ENCODE measurements around the gene MCU. TPM values are rescaled to one million over a fixed set of nuclear protein-coding genes. Genes with fewer than 3 reads are reported as not detected.

The MCU gene
- total and polyA plus RNA-seq, 2 of the 8 experiments (the other 6 are each of a cell fraction or from before 2014, with no cell fraction given): 51.6 to 62.2 TPM

GRCh38 chr10:72879245-72879644, 187.3 kb downstream of the MCU start:
- Histone ChIP-seq H3K56ac (replicated peaks; ENCODE audit: insufficient read length, low read depth, low read length) (no peak overlapping the region), H3K14ac (ENCODE audit: insufficient read length) (no peak overlapping the region), H3K27ac (ENCODE audit: low read depth, low read length) (no peak overlapping the region), H4K8ac (ENCODE audit: extremely low read depth, insufficient read depth, low read length) (no peak overlapping the region), H2AK5ac (ENCODE audit: low read depth, low read length) (no peak overlapping the region), H3K36me3 (ENCODE audit: control insufficient read depth in 2 of 4, insufficient read depth in 4 of 4, low read length in 3 of 4) (peaks cover 0 to 23% (median 2%) of the 10 kb centered on the region in 4 experiments; a peak in 4 of 8 replicates), H2BK120ac (replicated peaks; ENCODE audit: low read depth, low read length) (no peak overlapping the region), H3K9me3 (ENCODE audit: insufficient read depth in 2 of 2, low read depth in 1 of 2, low read length in 1 of 2) (no peaks in the 10 kb centered on the region), H2BK15ac (ENCODE audit: low read length) (no peak overlapping the region), H3K27me3 (replicated peaks in 1 of 4; ENCODE audit: control insufficient read depth in 3 of 4, extremely low read depth in 1 of 4, insufficient read depth in 3 of 4, low read length in 3 of 4) (no peaks in the 10 kb centered on the region), H3K18ac (ENCODE audit: extremely low read depth, low read length) (no peak overlapping the region), H4K20me1 (replicated peaks in 1 of 2; ENCODE audit: control insufficient read depth in 1 of 2, insufficient read depth in 2 of 2, low read length in 2 of 2) (no peaks in the 10 kb centered on the region), H3K23me2 (ENCODE audit: low read depth, low read length) (no peaks in the 10 kb centered on the region), H2BK20ac (ENCODE audit: low read length) (no peak overlapping the region), H2BK12ac (ENCODE audit: low read depth, low read length) (no peak overlapping the region), H4K91ac (replicated peaks; ENCODE audit: insufficient read length, low read length) (no peak overlapping the region), H2BK5ac (ENCODE audit: low read depth, low read length) (no peak overlapping the region), H4K5ac (ENCODE audit: insufficient read length, low read depth, low read length) (no peak overlapping the region), H3K4me1 (replicated peaks in 1 of 4; ENCODE audit: control insufficient read depth in 3 of 4, insufficient read depth in 4 of 4, low read length in 3 of 4) (no peaks in the 10 kb centered on the region), H3K79me2 (ENCODE audit: control insufficient read depth in 1 of 2, insufficient read depth in 2 of 2, low read length in 2 of 2) (no peaks in the 10 kb centered on the region), H3K9ac (replicated peaks in 1 of 4; ENCODE audit: extremely low read depth in 1 of 4, low read depth in 3 of 4, low read length in 3 of 4) (no peak overlapping the region), H3K79me1 (ENCODE audit: low read depth, low read length) (no peaks in the 10 kb centered on the region), H3K23ac (ENCODE audit: insufficient read length) (no peak overlapping the region), H2AFZ (ENCODE audit: low read length) (no peak overlapping the region), H3K4me2 (ENCODE audit: insufficient read depth in 1 of 2, low read depth in 2 of 2, low read length in 2 of 2) (no peak overlapping the region), H3K4me3 (ENCODE audit: extremely low read depth in 1 of 4, insufficient read depth in 2 of 4, low read depth in 3 of 4, low read length in 4 of 4) (no peak overlapping the region), H3K4ac (replicated peaks; ENCODE audit: insufficient read length, low read depth, low read length) (no peak overlapping the region)
- CTCF ChIA-PET (ENCODE audit: partially characterized antibody): no interaction called here
- FAIRE-seq (no peak), DNase-seq (ENCODE audit: low read depth in 1 of 2, low spot score in 2 of 2) (no peak)
- POLR2A ChIA-PET (ENCODE audit: partially characterized antibody): no interaction called here
- WGBS, 2 experiments (ENCODE audit: extremely low coverage in 1 of 2, insufficient coverage in 1 of 2, insufficient read length in 1 of 2, insufficient replicate concordance in 2 of 2, low coverage in 1 of 2, low lambda C conversion rate in 2 of 2, missing lambda C conversion rate in 1 of 2): 96% methylated on average over 2 of the region's 2 CpGs; no CpG with 5 or more reads in 1 of the 2 experiments
- TF ChIP-seq ATF3 (IDR thresholded peaks at IDR 0.05; ENCODE audit: insufficient read depth, low read depth, low read length) (no peak), MAX (IDR thresholded peaks at IDR 0.05) (no peak), CTBP2 (IDR thresholded peaks at IDR 0.05; ENCODE audit: borderline replicate concordance, insufficient read depth, insufficient read length, low read length) (no peak), RAD21 (IDR thresholded peaks at IDR 0.05 in 1 of 2, conservative IDR thresholded peaks at IDR 0.05 in 1 of 2; ENCODE audit: low read depth in 2 of 2, low read length in 2 of 2) (no peak), NRF1 (IDR thresholded peaks at IDR 0.05; ENCODE audit: low read depth, low read length) (no peak), SIRT6 (IDR thresholded peaks at IDR 0.05; ENCODE audit: low read length) (no peak), JUN (IDR thresholded peaks at IDR 0.05; ENCODE audit: low read depth, low read length) (no peak), KDM5A (IDR thresholded peaks at IDR 0.05; ENCODE audit: low read length) (no peak), POLR2AphosphoS5 (IDR thresholded peaks at IDR 0.05; ENCODE audit: low read depth, low read length) (no peak), TAF1 (IDR thresholded peaks at IDR 0.05; ENCODE audit: low read depth, low read length) (no peak), RNF2 (IDR thresholded peaks at IDR 0.05; ENCODE audit: borderline replicate concordance, low read depth, low read length, missing control alignments, poor library complexity, severe bottlenecking) (no peak), KDM1A (IDR thresholded peaks at IDR 0.05; ENCODE audit: borderline replicate concordance, low read length) (no peak), YY1 (IDR thresholded peaks at IDR 0.05; ENCODE audit: low read depth, low read length) (no peak)
